ENCODE results near the gene EHMT1. TPM values are rescaled to one million over a fixed set of nuclear protein-coding genes. Genes with fewer than 3 reads are reported as not detected.
A peak's percentile ranks its signal among the peaks of the same experiment; 100 is the strongest.

Gene EHMT1
- total RNA-seq, 1 donor from 2014 or later, result 64.5 TPM

DNA sequence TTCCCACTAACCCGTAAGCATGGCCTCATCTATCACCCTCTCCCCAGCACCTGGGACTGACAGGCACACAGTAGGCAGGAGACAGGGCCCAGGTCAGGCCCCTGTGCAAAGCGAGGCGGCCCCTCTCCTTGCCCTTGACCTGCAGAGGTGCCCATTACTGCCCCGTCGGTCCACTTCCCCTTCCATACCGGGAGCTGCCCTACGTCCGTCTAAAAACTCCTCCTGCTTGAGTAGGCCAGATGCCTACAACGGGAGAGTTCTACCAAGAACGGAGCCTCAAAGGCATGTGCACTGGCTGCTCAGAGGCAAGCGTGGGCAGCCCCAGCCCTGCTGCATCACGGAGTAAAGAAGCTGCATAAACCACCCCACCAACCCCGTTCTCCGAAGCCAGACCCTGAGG is 35.5 kb upstream of the EHMT1 start:
- Histone ChIP-seq H4K20me1 (ENCODE audit: insufficient read depth, low read length) (peaks cover 54% of the 10 kb centered on the region), H3K27me3 (ENCODE audit: insufficient read depth, low read length) (no peaks in the 10 kb centered on the region), H3K79me2 (ENCODE audit: insufficient read depth, low read length) (peaks cover 43% of the 10 kb centered on the region), H3K36me3 (ENCODE audit: insufficient read depth, low read length) (peaks cover 24% of the 10 kb centered on the region), H3K9me3 (ENCODE audit: insufficient read depth, low read depth, low read length) (no peaks in the 10 kb centered on the region), H3K4me3 (ENCODE audit: insufficient read depth, low read depth, low read length) (no peak overlapping the region), H2AFZ (ENCODE audit: low read depth, low read length) (no peak overlapping the region), H3K4me1 (ENCODE audit: insufficient read depth, low read length) (peaks cover 5% of the 10 kb centered on the region), H3K4me2 (ENCODE audit: low read length) (no peak overlapping the region), H3K27ac (ENCODE audit: low read depth, low read length) (no peak overlapping the region), H3K9ac (ENCODE audit: low read length) (no peak overlapping the region)
- H3K4me3 Mint-ChIP-seq (ENCODE audit: unreplicated experiment), result no peak overlapping the region
- no peaks in the 10 kb centered on the region for H3K9me3 Mint-ChIP-seq (ENCODE audit: unreplicated experiment)
- peaks cover 8% of the 10 kb centered on the region for H3K36me3 Mint-ChIP-seq (ENCODE audit: low read depth, unreplicated experiment)
- H3K4me1 Mint-ChIP-seq (ENCODE audit: low read depth, unreplicated experiment), result peaks cover 4% of the 10 kb centered on the region
- no peaks in the 10 kb centered on the region for H3K27me3 Mint-ChIP-seq (ENCODE audit: low read depth, unreplicated experiment)
- FAIRE-seq (no peak), DNase-seq (ENCODE audit: low read depth) (no peak)
- H3K27ac Mint-ChIP-seq (ENCODE audit: unreplicated experiment), result no peak overlapping the region
- TF ChIP-seq EZH2 (IDR thresholded peaks at IDR 0.05; ENCODE audit: insufficient read depth, low read length), result no peak
- TF ChIP-seq, protein P1, sequence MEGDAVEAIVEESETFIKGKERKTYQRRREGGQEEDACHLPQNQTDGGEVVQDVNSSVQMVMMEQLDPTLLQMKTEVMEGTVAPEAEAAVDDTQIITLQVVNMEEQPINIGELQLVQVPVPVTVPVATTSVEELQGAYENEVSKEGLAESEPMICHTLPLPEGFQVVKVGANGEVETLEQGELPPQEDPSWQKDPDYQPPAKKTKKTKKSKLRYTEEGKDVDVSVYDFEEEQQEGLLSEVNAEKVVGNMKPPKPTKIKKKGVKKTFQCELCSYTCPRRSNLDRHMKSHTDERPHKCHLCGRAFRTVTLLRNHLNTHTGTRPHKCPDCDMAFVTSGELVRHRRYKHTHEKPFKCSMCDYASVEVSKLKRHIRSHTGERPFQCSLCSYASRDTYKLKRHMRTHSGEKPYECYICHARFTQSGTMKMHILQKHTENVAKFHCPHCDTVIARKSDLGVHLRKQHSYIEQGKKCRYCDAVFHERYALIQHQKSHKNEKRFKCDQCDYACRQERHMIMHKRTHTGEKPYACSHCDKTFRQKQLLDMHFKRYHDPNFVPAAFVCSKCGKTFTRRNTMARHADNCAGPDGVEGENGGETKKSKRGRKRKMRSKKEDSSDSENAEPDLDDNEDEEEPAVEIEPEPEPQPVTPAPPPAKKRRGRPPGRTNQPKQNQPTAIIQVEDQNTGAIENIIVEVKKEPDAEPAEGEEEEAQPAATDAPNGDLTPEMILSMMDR (IDR thresholded peaks at IDR 0.05; ENCODE audit: insufficient read depth, low read depth, low read length), result no peak

DNA sequence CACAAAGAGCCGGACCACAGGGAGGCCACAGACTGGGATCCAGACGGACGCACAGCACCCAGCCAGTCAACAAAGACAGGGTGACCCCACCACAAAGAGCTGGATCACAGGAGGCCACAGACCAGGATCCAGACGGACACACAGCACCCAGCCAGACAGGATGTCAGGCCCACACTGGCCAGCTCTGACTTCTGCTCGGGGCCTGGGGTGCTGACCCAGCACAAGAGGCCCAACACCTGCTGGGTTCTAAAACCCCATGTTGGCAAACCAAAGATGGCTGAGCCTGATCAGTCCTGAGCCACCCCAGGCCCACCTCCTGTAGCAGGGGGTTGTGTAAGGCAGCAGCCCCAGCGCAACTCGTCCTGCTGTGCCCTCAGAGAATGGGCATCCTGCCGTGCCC is 34.8 kb upstream of the EHMT1 start:
- H3K79me2 ChIP-seq (ENCODE audit: insufficient read depth, low read length), result peaks cover 49% of the 10 kb centered on the region
- H3K27ac ChIP-seq (ENCODE audit: low read depth, low read length), result no peak overlapping the region
- no peak overlapping the region for H3K4me2 ChIP-seq (ENCODE audit: low read length)
- no peak for FAIRE-seq
- H3K9me3 ChIP-seq (ENCODE audit: insufficient read depth, low read depth, low read length), result no peaks in the 10 kb centered on the region
- H2AFZ ChIP-seq (ENCODE audit: low read depth, low read length), result no peak overlapping the region
- no peak overlapping the region for H3K9ac ChIP-seq (ENCODE audit: low read length)
- H3K27me3 ChIP-seq (ENCODE audit: insufficient read depth, low read length), result no peaks in the 10 kb centered on the region
- Mint-ChIP-seq H3K27me3 (ENCODE audit: low read depth, unreplicated experiment) (no peaks in the 10 kb centered on the region), H3K36me3 (ENCODE audit: low read depth, unreplicated experiment) (peaks cover 8% of the 10 kb centered on the region), H3K27ac (ENCODE audit: unreplicated experiment) (peak overlapping the region; percentile 34), H3K9me3 (ENCODE audit: unreplicated experiment) (no peaks in the 10 kb centered on the region), H3K4me1 (ENCODE audit: low read depth, unreplicated experiment) (peaks cover 4% of the 10 kb centered on the region), H3K4me3 (ENCODE audit: unreplicated experiment) (no peak overlapping the region)
- peaks cover 60% of the 10 kb centered on the region for H4K20me1 ChIP-seq (ENCODE audit: insufficient read depth, low read length)
- no peak for DNase-seq (ENCODE audit: low read depth)
- H3K36me3 ChIP-seq (ENCODE audit: insufficient read depth, low read length), result peaks cover 24% of the 10 kb centered on the region
- TF ChIP-seq, protein P1 (IDR thresholded peaks at IDR 0.05; ENCODE audit: insufficient read depth, low read depth, low read length), result no peak
- no peak for TF ChIP-seq EZH2 (IDR thresholded peaks at IDR 0.05; ENCODE audit: insufficient read depth, low read length)
- H3K4me3 ChIP-seq (ENCODE audit: insufficient read depth, low read depth, low read length), result no peak overlapping the region
- peaks cover 5% of the 10 kb centered on the region for H3K4me1 ChIP-seq (ENCODE audit: insufficient read depth, low read length)

DNA sequence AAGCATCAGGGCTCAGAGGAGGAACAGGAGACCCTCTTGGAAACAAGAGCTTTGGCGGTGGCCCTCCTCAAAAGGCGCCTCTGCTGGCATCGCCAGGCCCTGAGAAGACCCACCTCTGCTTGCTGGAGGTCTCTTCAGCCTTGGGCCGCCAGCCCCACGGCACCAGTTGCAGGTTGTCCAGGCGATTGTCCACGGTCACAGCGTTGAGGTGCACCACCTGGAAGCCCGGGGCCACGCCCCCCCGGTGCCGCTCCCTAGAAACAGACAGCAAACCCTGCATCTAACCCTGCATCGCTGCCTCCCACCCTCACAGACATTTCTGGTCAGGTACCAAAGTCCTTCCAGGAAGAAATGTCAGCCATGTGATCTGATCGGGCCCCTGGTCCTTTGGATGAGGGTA is 32.0 kb upstream of the EHMT1 start:
- no peak overlapping the region for H3K27ac Mint-ChIP-seq (ENCODE audit: unreplicated experiment)
- Histone ChIP-seq H3K36me3 (ENCODE audit: insufficient read depth, low read length) (peaks cover 19% of the 10 kb centered on the region), H3K4me1 (ENCODE audit: insufficient read depth, low read length) (peaks cover 10% of the 10 kb centered on the region), H3K79me2 (ENCODE audit: insufficient read depth, low read length) (peaks cover 58% of the 10 kb centered on the region), H3K27ac (ENCODE audit: low read depth, low read length) (no peak overlapping the region), H2AFZ (ENCODE audit: low read depth, low read length) (no peak overlapping the region), H3K4me3 (ENCODE audit: insufficient read depth, low read depth, low read length) (no peak overlapping the region), H3K9ac (ENCODE audit: low read length) (no peak overlapping the region), H3K4me2 (ENCODE audit: low read length) (no peak overlapping the region), H3K27me3 (ENCODE audit: insufficient read depth, low read length) (no peaks in the 10 kb centered on the region), H4K20me1 (ENCODE audit: insufficient read depth, low read length) (peaks cover 67% of the 10 kb centered on the region), H3K9me3 (ENCODE audit: insufficient read depth, low read depth, low read length) (no peaks in the 10 kb centered on the region)
- DNase-seq (ENCODE audit: low read depth) (no peak), FAIRE-seq (no peak)
- peaks cover 8% of the 10 kb centered on the region for H3K36me3 Mint-ChIP-seq (ENCODE audit: low read depth, unreplicated experiment)
- no peak overlapping the region for H3K4me3 Mint-ChIP-seq (ENCODE audit: unreplicated experiment)
- H3K4me1 Mint-ChIP-seq (ENCODE audit: low read depth, unreplicated experiment), result peaks cover 4% of the 10 kb centered on the region
- TF ChIP-seq, protein P1 (IDR thresholded peaks at IDR 0.05; ENCODE audit: insufficient read depth, low read depth, low read length), result no peak
- no peak for TF ChIP-seq EZH2 (IDR thresholded peaks at IDR 0.05; ENCODE audit: insufficient read depth, low read length)
- no peaks in the 10 kb centered on the region for H3K9me3 Mint-ChIP-seq (ENCODE audit: unreplicated experiment)
- H3K27me3 Mint-ChIP-seq (ENCODE audit: low read depth, unreplicated experiment), result no peaks in the 10 kb centered on the region

Data from astrocyte (in vitro differentiated cells and primary cell).